Measurements from ENCODE around the gene SIGLEC15.
"Not testable (repeated sequence)": the region's sequence is repeated elsewhere in the genome, so short reads cannot be mapped to it uniquely, and the experiment has no call there.

Gene SIGLEC15

GRCh38 chr18:45821026-45821425 is 4.4 kb upstream of the SIGLEC15 start:
- DNase-seq = no peak

- no peak for DNase-seq
These were observed 3.8 kb upstream of the SIGLEC15 start for GRCh38 chr18:45821711-45822110.

- no peak for DNase-seq
These were observed 609 bp downstream of the SIGLEC15 start for GRCh38 chr18:45826084-45826483.

GRCh38 chr18:45826716-45827115 is 1.2 kb downstream of the SIGLEC15 start:
- not testable (repeated sequence) for DNase-seq

GRCh38 chr18:45828917-45829811 is 3.7 kb downstream of the SIGLEC15 start:
- DNase-seq = no peak

- DNase-seq = no peak
These were observed 4.4 kb downstream of the SIGLEC15 start for GRCh38 chr18:45829855-45830254.

- DNase-seq = no peak
These were observed 5.4 kb downstream of the SIGLEC15 start for GRCh38 chr18:45830917-45831316.

- DNase-seq = no peak
These were observed 8.4 kb downstream of the SIGLEC15 start for GRCh38 chr18:45833846-45834245.

- no peak for DNase-seq
These were observed 8.8 kb downstream of the SIGLEC15 start for GRCh38 chr18:45834306-45834705.

GRCh38 chr18:45835057-45835636 is 9.7 kb downstream of the SIGLEC15 start:
- no peak for DNase-seq

- no peak for DNase-seq
These were observed 11.0 kb downstream of the SIGLEC15 start for GRCh38 chr18:45836242-45837205.

GRCh38 chr18:45837283-45838070 is 12.0 kb downstream of the SIGLEC15 start:
- DNase-seq = peak; percentile 28

- no peak for DNase-seq
These were observed 13.0 kb downstream of the SIGLEC15 start for GRCh38 chr18:45838302-45839070.

GRCh38 chr18:45839414-45840395 is 14.2 kb downstream of the SIGLEC15 start:
- DNase-seq = peak; percentile 10

- DNase-seq = no peak
These were observed 15.7 kb downstream of the SIGLEC15 start for GRCh38 chr18:45841060-45841764.

GRCh38 chr18:45841765-45842442 is 16.4 kb downstream of the SIGLEC15 start:
- no peak for DNase-seq

GRCh38 chr18:45843019-45843418 is 17.5 kb downstream of the SIGLEC15 start:
- no peak for DNase-seq

GRCh38 chr18:45844938-45845337 is 19.5 kb downstream of the SIGLEC15 start:
- no peak for DNase-seq

- no peak for DNase-seq
These were observed 19.9 kb downstream of the SIGLEC15 start for GRCh38 chr18:45845410-45845809.
